HEK293 (cell line): ENCODE measurements around the gene CHL1.

Source experiments
- ZNF398 ChIP-seq: fragments of 450-650 bp; formaldehyde crosslinking; IDR thresholded peaks from 2 replicates; pipeline ENCODE4 v1.5.1; 2017; ENCODE audit warnings: missing biosample characterization, missing genetic modification characterization
- ZNF544 ChIP-seq: fragments of 450-650 bp; formaldehyde crosslinking; IDR thresholded peaks from 2 replicates; pipeline ENCODE4 v1.5.0; 2017; ENCODE audit warnings: missing biosample characterization, missing genetic modification characterization

- TF ChIP-seq ZNF544 (tag by site-specific recombination), result no peak
- no peak for TF ChIP-seq ZNF398 (tag by site-specific recombination)
Observed at GRCh38 chr3:243356-243725, 46.8 kb downstream of the CHL1 start.
